Liver (tissue), 9 donors: ENCODE measurements around the gene RBMS3. TPM values are rescaled to one million over a fixed set of nuclear protein-coding genes. Genes with fewer than 3 reads are reported as not detected.

Experiments
- DNase-seq: peaks from one replicate; pipeline ENCODE4 v3.0.0-alpha.2; 2017; ENCODE audit warnings: low spot score
- H3K27ac ChIP-seq, 2 donors: one replicate each; pipeline ENCODE4 v1.7.0; 2013; ENCODE audit warnings: inconsistent platforms in 2 of 2, low read length in 2 of 2, control low read depth in 1 of 2, low read depth in 1 of 2, mild to moderate bottlenecking in 1 of 2
- H3K27me3 ChIP-seq, 4 donors: one replicate each; pipeline versions ENCODE4 v1.6.1 to v1.7.0; 2013; ENCODE audit warnings: low read length in 3 of 4, inconsistent platforms in 1 of 4, mild to moderate bottlenecking in 1 of 4, moderate library complexity in 1 of 4; ENCODE audit not compliant: control insufficient read depth in 4 of 4, insufficient read depth in 4 of 4
- H3K36me3 ChIP-seq, 4 donors: one replicate each; pipeline versions ENCODE4 v1.6.1 to v1.7.0; 2013; ENCODE audit warnings: low read length in 3 of 4, mild to moderate bottlenecking in 3 of 4, low read depth in 1 of 4, moderate library complexity in 1 of 4; ENCODE audit not compliant: control insufficient read depth in 4 of 4, insufficient read depth in 3 of 4
- H3K4me1 ChIP-seq, 4 donors: one replicate each; pipeline versions ENCODE4 v1.6.1 to v1.7.0; 2013; ENCODE audit warnings: low read length in 3 of 4, mild to moderate bottlenecking in 3 of 4, moderate library complexity in 1 of 4; ENCODE audit not compliant: control insufficient read depth in 4 of 4, insufficient read depth in 4 of 4
- H3K4me3 ChIP-seq, 3 donors: one replicate each; pipeline versions ENCODE4 v1.6.1 to v1.7.0; 2013; ENCODE audit warnings: low read length in 3 of 3, control low read depth in 1 of 3, low read depth in 1 of 3, mild to moderate bottlenecking in 1 of 3
- H3K9ac ChIP-seq, 2 donors: one replicate each; pipeline ENCODE4 v1.7.0; 2013; ENCODE audit warnings: low read length in 2 of 2, mild to moderate bottlenecking in 2 of 2, moderate library complexity in 2 of 2, control low read depth in 1 of 2, low read depth in 1 of 2
- H3K9me3 ChIP-seq, 4 donors: one replicate each; pipeline versions ENCODE4 v1.6.1 to v1.7.0; 2013; ENCODE audit warnings: low read length in 3 of 4; ENCODE audit not compliant: control insufficient read depth in 4 of 4
- EGR1 ChIP-seq, 2 donors: IDR thresholded peaks; 2 replicates each; pipeline ENCODE4 v1.6.1; 2016 to 2018; ENCODE audit warnings: antibody characterized with exemption in 2 of 2, low read depth in 2 of 2
- FOXA2 ChIP-seq: IDR thresholded peaks from 2 replicates; pipeline ENCODE4 v1.6.1; 2016; ENCODE audit warnings: antibody characterized with exemption
- GABPA ChIP-seq, 2 donors: IDR thresholded peaks in 1 of 2; conservative IDR thresholded peaks in 1 of 2; 2 replicates each; pipeline ENCODE4 v1.6.1; 2016; ENCODE audit warnings: antibody characterized with exemption in 2 of 2, mild to moderate bottlenecking in 1 of 2, moderate library complexity in 1 of 2
- HNF4A ChIP-seq, 2 donors: conservative IDR thresholded peaks; 2 replicates each; pipeline ENCODE4 v1.6.1; 2016; ENCODE audit warnings: antibody characterized with exemption in 2 of 2, mild to moderate bottlenecking in 2 of 2
- HNF4G ChIP-seq: IDR thresholded peaks from 2 replicates; pipeline ENCODE4 v1.6.1; 2016; ENCODE audit warnings: antibody characterized with exemption
- JUND ChIP-seq, 2 donors: IDR thresholded peaks; 2 replicates each; pipeline ENCODE4 v1.6.1; 2016; ENCODE audit warnings: antibody characterized with exemption in 2 of 2
- MAX ChIP-seq: IDR thresholded peaks from 2 replicates; pipeline ENCODE4 v1.6.1; 2016; ENCODE audit warnings: antibody characterized with exemption
- RAD21 ChIP-seq, 2 donors: IDR thresholded peaks; 2 replicates each; pipeline ENCODE4 v1.6.1; 2016; ENCODE audit warnings: antibody characterized with exemption in 2 of 2, mild to moderate bottlenecking in 2 of 2
- SP1 ChIP-seq: IDR thresholded peaks from 2 replicates; pipeline ENCODE4 v1.6.1; 2018; ENCODE audit warnings: antibody characterized with exemption, mild to moderate bottlenecking
- TAF1 ChIP-seq: conservative IDR thresholded peaks from 2 replicates; pipeline ENCODE4 v1.6.1; 2016; ENCODE audit warnings: antibody characterized with exemption, mild to moderate bottlenecking
- YY1 ChIP-seq: IDR thresholded peaks from 2 replicates; pipeline ENCODE4 v1.6.1; 2016; ENCODE audit warnings: antibody characterized with exemption, mild to moderate bottlenecking
- WGBS: extraction: QIAGEN DNeasy Blood & Tissue Kit; methylation state at CpG from one replicate; pipeline ENCODE4 v1.1.7; 2013; 5-methylcytosine and 5-hydroxymethylcytosine counted together
- polyA plus RNA-seq, 2 donors: library from polyadenylated mRNA; stranded (reverse) in 1 of 2; unstranded in 1 of 2; fragments of 200-250 nt in 1 of 2; fragments of >200 nt in 1 of 2; fragmentation: Nextera tagmentation in 1 of 2; extraction: Ambion mirVana in 1 of 2; gene quantifications; one replicate each; pipeline versions ENCODE4 v1.2.1 to v1.2.3, GENCODE V29; 2013 to 2015
- total RNA-seq, 2 donors: library from RNA; depleted of rRNA; stranded (reverse); fragments of >200 nt; gene quantifications; one replicate each; pipeline ENCODE4 v1.2.3, GENCODE V29; 2014
- TF ChIP-seq, protein P1 (sequence below): fragments of 150-350 bp; IDR thresholded peaks from 2 replicates; pipeline ENCODE4 v1.5.1; 2017; ENCODE audit warnings: improper control_type of control experiment, low read depth, low read length; ENCODE audit not compliant: missing input control
- TF ChIP-seq, protein P2 (sequence below): IDR thresholded peaks from 2 replicates; pipeline ENCODE4 v1.6.1; 2016; ENCODE audit warnings: antibody characterized with exemption
- TF ChIP-seq, protein P3 (sequence below): IDR thresholded peaks from 2 replicates; pipeline ENCODE4 v1.6.1; 2016; ENCODE audit warnings: antibody characterized with exemption
- TF ChIP-seq, protein P4 (sequence below): IDR thresholded peaks from 2 replicates; pipeline ENCODE4 v1.6.1; 2016; ENCODE audit warnings: antibody characterized with exemption, mild to moderate bottlenecking
- donor health status: healthy.
- donor health status: healthy.
- donor health status: healthy.
- donor health status: healthy.
- donor health status: healthy.

The RBMS3 gene
- total and polyA plus RNA-seq, 4 donors = 1.2 to 14.9 (median 9.3) TPM

GRCh38 chr3:29301332-29302019 is 20.6 kb downstream of the RBMS3 start:
- Histone ChIP-seq H3K36me3 (no peaks in the 10 kb centered on the region), H3K9me3 (no peaks in the 10 kb centered on the region), H3K9ac (no peak overlapping the region), H3K27ac (no peak overlapping the region), H3K4me3 (no peak overlapping the region), H3K27me3 (no peaks in the 10 kb centered on the region), H3K4me1 (no peaks in the 10 kb centered on the region)
- no peak for TF ChIP-seq YY1
- no peak for DNase-seq
- WGBS = 69% methylated on average over 7 of the region's 7 CpGs

- Histone ChIP-seq H3K4me3 (no peak overlapping the region), H3K4me1 (no peaks in the 10 kb centered on the region), H3K9me3 (no peaks in the 10 kb centered on the region), H3K27ac (no peak overlapping the region), H3K9ac (no peak overlapping the region), H3K27me3 (no peaks in the 10 kb centered on the region), H3K36me3 (no peaks in the 10 kb centered on the region)
- no peak for DNase-seq
- TF ChIP-seq FOXA2 = no peak
- no peak for TF ChIP-seq JUND (IDR thresholded peaks at IDR 0.05)
- TF ChIP-seq, protein P1, sequence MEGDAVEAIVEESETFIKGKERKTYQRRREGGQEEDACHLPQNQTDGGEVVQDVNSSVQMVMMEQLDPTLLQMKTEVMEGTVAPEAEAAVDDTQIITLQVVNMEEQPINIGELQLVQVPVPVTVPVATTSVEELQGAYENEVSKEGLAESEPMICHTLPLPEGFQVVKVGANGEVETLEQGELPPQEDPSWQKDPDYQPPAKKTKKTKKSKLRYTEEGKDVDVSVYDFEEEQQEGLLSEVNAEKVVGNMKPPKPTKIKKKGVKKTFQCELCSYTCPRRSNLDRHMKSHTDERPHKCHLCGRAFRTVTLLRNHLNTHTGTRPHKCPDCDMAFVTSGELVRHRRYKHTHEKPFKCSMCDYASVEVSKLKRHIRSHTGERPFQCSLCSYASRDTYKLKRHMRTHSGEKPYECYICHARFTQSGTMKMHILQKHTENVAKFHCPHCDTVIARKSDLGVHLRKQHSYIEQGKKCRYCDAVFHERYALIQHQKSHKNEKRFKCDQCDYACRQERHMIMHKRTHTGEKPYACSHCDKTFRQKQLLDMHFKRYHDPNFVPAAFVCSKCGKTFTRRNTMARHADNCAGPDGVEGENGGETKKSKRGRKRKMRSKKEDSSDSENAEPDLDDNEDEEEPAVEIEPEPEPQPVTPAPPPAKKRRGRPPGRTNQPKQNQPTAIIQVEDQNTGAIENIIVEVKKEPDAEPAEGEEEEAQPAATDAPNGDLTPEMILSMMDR = no peak
- no peak for TF ChIP-seq EGR1 (IDR thresholded peaks at IDR 0.05; ENCODE audit: low read depth in 2 of 2)
- no peak for TF ChIP-seq RAD21 (IDR thresholded peaks at IDR 0.05)
- TF ChIP-seq HNF4G = no peak
- TF ChIP-seq HNF4A (conservative IDR thresholded peaks at IDR 0.05) = no peak
- no peak for TF ChIP-seq GABPA (IDR thresholded peaks at IDR 0.05 in 1 of 2, conservative IDR thresholded peaks at IDR 0.05 in 1 of 2)
- TF ChIP-seq MAX = no peak
- no peak for TF ChIP-seq TAF1
- TF ChIP-seq, protein P2, sequence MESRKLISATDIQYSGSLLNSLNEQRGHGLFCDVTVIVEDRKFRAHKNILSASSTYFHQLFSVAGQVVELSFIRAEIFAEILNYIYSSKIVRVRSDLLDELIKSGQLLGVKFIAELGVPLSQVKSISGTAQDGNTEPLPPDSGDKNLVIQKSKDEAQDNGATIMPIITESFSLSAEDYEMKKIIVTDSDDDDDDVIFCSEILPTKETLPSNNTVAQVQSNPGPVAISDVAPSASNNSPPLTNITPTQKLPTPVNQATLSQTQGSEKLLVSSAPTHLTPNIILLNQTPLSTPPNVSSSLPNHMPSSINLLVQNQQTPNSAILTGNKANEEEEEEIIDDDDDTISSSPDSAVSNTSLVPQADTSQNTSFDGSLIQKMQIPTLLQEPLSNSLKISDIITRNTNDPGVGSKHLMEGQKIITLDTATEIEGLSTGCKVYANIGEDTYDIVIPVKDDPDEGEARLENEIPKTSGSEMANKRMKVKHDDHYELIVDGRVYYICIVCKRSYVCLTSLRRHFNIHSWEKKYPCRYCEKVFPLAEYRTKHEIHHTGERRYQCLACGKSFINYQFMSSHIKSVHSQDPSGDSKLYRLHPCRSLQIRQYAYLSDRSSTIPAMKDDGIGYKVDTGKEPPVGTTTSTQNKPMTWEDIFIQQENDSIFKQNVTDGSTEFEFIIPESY = no peak
- TF ChIP-seq SP1 = no peak
- TF ChIP-seq, protein P3, sequence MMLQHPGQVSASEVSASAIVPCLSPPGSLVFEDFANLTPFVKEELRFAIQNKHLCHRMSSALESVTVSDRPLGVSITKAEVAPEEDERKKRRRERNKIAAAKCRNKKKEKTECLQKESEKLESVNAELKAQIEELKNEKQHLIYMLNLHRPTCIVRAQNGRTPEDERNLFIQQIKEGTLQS = no peak
- TF ChIP-seq, protein P4, sequence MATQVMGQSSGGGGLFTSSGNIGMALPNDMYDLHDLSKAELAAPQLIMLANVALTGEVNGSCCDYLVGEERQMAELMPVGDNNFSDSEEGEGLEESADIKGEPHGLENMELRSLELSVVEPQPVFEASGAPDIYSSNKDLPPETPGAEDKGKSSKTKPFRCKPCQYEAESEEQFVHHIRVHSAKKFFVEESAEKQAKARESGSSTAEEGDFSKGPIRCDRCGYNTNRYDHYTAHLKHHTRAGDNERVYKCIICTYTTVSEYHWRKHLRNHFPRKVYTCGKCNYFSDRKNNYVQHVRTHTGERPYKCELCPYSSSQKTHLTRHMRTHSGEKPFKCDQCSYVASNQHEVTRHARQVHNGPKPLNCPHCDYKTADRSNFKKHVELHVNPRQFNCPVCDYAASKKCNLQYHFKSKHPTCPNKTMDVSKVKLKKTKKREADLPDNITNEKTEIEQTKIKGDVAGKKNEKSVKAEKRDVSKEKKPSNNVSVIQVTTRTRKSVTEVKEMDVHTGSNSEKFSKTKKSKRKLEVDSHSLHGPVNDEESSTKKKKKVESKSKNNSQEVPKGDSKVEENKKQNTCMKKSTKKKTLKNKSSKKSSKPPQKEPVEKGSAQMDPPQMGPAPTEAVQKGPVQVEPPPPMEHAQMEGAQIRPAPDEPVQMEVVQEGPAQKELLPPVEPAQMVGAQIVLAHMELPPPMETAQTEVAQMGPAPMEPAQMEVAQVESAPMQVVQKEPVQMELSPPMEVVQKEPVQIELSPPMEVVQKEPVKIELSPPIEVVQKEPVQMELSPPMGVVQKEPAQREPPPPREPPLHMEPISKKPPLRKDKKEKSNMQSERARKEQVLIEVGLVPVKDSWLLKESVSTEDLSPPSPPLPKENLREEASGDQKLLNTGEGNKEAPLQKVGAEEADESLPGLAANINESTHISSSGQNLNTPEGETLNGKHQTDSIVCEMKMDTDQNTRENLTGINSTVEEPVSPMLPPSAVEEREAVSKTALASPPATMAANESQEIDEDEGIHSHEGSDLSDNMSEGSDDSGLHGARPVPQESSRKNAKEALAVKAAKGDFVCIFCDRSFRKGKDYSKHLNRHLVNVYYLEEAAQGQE = no peak
- WGBS = 94% methylated on average over 2 of the region's 2 CpGs
Measured at GRCh38 chr3:29302619-29303018, 21.7 kb downstream of the RBMS3 start.
